D721Med (cell line): Measurements from ENCODE around the gene TCF19.
"Not testable (repeated sequence)": the region's sequence is repeated elsewhere in the genome, so short reads cannot be mapped to it uniquely, and the experiment has no call there.

Experiments used
- DNase-seq: peaks from one replicate; pipeline ENCODE4 v3.0.0; 2011; ENCODE audit warnings: low spot score; ENCODE audit not compliant: insufficient read length
- FAIRE-seq: peaks from 2 replicates; lab custom pipeline; 2011; peaks lifted over from hg19 to GRCh38; lab: Jason Lieb, UNC
- TF ChIP-seq, protein P1 (sequence below): IDR thresholded peaks from 2 replicates; pipeline ENCODE4 v1.5.1; 2012; ENCODE audit warnings: mild to moderate bottlenecking, control low read depth; ENCODE audit not compliant: insufficient read depth; ENCODE audit errors: missing control alignments

The TCF19 gene

DNA sequence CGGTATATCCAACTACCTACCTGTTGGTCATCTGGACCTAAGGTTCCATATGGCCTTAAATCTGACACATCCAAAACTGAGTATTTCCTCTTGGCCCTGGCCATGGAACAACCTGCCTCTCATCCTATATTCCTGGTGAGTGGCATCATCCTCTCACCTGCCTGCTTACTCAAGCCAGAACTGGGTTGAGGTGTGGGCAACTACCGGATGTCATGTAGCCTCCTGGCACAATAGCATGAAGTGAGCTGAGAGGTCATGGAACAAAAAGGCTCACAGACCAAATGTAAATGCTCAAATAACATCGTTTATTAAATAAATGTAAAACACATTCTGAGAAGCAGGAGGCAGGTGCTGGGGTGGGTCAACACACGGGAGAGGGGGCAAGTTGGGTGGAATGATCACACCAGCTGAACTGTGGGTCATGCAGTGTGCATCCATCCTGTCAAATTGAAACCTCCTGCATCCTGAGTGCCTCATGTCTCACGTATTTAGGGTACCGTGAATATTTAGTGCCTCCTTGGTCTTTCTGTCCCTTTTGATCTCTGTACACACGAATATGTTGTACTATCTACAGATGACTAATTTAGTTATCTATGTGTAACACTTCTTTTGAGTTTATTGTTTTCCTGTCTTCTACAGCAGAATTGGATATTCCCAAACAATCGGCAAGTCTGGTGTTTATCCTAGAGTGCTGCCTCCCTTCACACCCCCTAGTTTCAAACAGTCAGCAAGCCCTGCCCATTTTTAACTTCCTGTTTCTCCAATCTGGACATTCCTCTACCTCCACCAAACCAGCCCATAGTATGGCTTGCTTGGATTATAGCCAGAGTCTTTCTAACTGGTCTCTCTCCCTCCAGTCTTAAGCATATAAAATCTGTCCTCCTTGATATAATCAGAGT is 20.0 kb downstream of the TCF19 start:
- TF ChIP-seq, protein P1, sequence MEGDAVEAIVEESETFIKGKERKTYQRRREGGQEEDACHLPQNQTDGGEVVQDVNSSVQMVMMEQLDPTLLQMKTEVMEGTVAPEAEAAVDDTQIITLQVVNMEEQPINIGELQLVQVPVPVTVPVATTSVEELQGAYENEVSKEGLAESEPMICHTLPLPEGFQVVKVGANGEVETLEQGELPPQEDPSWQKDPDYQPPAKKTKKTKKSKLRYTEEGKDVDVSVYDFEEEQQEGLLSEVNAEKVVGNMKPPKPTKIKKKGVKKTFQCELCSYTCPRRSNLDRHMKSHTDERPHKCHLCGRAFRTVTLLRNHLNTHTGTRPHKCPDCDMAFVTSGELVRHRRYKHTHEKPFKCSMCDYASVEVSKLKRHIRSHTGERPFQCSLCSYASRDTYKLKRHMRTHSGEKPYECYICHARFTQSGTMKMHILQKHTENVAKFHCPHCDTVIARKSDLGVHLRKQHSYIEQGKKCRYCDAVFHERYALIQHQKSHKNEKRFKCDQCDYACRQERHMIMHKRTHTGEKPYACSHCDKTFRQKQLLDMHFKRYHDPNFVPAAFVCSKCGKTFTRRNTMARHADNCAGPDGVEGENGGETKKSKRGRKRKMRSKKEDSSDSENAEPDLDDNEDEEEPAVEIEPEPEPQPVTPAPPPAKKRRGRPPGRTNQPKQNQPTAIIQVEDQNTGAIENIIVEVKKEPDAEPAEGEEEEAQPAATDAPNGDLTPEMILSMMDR = no peak
- DNase-seq = no peak
- no peak for FAIRE-seq

DNA sequence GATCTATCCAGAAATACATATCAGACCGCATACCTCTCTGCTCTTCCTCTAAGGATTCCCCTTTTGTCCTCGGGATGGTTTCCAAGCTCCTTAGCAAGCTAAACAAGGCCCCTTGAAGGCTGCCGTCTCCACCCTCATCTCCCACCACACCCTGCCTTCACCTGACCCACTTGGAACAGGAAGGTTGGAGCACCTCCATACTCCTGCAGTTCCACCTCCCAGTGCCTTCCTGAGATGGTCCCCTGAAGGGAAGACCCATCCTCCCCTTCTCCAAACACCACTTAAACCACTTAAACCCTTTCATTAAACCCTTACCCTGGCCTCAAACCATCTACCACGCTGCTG is 20.6 kb downstream of the TCF19 start:
- DNase-seq (no peak), FAIRE-seq (no peak)
- TF ChIP-seq, protein P1 = no peak

GRCh38 chr6:31179896-31180295 is 21.5 kb downstream of the TCF19 start:
- no peak for FAIRE-seq
- DNase-seq = no peak
- TF ChIP-seq, protein P1 = no peak

DNA sequence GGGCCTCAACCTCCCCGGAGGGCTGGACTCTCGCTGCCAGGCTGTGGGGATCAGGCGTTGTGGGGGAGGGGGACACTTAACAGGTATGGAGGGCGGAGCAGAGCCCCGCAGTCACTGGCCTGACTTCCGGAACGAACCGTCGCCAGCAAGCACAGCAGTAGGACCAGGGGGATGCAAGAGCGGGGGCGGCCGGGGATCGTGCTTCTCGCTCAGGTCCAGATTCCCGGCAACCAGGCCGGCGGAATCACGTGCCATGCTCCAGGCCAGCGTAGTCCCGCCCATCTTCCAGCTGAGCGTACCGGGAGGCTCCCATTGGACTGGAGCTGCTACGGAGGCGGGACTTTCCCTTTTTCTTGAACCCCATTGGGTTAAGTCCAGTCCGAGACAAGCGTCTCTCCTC is 22.1 kb downstream of the TCF19 start:
- DNase-seq (no peak), FAIRE-seq (no peak)
- TF ChIP-seq, protein P1 = no peak

- FAIRE-seq, DNase-seq: not testable (repeated sequence)
Measured at GRCh38 chr6:31183287-31183686, 24.9 kb downstream of the TCF19 start.

GRCh38 chr6:31183859-31184258 is 25.5 kb downstream of the TCF19 start:
- FAIRE-seq, DNase-seq: not testable (repeated sequence)

DNA sequence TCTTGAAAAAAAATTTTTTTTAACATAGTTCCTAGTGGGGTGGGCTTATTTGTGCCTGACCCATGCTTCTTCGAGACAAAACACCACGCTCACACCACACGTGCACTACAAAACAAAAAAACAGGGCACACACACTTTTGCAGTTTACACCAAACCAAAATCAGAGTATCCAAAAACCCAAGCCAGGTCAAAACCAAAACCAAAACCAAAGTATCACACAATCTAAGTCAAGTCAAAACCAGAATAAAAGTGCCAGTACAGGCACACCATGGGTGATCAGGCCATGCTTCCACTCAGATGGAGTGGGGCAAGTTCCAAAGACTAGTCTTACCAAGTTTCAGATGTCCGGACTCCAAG is 27.3 kb downstream of the TCF19 start:
- DNase-seq, FAIRE-seq: not testable (repeated sequence)

DNA sequence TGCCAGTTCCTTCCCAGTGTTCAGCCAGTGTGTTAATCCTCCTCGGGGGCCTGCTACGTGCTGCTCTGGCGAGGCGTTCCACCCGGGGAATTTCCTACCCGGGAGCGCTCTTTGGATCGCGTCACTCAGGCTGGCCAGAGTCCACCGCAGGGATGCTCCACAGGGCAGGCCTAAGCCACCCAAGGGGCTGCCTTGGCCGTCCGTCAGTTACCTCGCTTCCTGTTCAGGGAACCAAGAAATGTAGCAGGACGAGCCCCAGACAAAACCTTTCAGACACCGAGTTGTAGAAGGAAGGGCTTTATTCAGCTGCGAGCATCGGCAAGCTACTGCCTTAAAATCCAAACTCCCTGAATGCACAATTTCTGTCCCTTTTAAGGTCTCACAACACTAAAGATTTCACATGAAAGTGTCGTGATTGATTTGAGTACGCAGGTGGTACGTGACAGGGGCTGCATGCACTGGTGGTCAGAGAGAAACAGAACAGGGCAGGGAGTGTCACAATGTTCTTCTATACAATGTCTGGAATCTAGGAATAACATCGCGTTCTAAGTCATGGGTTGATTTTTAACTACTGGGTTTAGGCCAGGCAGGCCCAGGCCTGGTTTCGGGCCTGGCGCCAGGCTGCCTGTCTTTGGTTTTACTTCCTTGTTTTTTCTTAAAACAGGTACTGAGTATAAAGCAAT is 27.8 kb downstream of the TCF19 start:
- DNase-seq = no peak
- no peak for FAIRE-seq
- TF ChIP-seq, protein P1 = no peak
